ENCODE measurements around the gene PPP1R12B.
"Not testable (repeated sequence)": the region's sequence is repeated elsewhere in the genome, so short reads cannot be mapped to it uniquely, and the experiment has no call there.

The PPP1R12B gene

GRCh38 chr1:202620036-202620435 is 271.5 kb downstream of the PPP1R12B start:
- not testable (repeated sequence) for DNase-seq

- DNase-seq, result no peak
Observed at GRCh38 chr1:202621446-202621845, 272.9 kb downstream of the PPP1R12B start.

GRCh38 chr1:202622388-202622787 is 273.9 kb downstream of the PPP1R12B start:
- no peak for DNase-seq

GRCh38 chr1:202623075-202623474 is 274.6 kb downstream of the PPP1R12B start:
- peak; percentile 16 for DNase-seq

DNA sequence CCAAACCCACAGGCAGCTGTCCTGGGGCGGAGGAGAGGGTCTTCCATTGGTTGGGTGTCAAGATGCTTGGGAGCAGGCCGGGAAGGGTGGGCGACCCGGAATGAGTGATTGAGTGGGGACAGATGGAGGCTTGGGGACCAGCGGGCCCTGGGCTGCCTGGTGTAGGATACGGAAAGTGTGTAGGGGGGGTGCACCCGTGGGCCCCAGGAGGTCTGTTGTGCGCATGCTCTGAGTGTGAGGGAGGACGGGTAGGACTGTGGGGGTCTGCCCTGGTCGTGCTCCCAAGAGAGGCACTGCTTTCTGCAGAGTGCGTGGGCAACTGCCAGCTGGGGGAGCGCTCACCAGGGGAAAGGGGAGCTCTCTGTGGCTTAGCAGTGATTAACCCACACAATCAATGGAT is 275.0 kb downstream of the PPP1R12B start:
- not testable (repeated sequence) for DNase-seq

GRCh38 chr1:202624088-202624780 is 275.7 kb downstream of the PPP1R12B start:
- no peak for DNase-seq

GRCh38 chr1:202624781-202625108 is 276.2 kb downstream of the PPP1R12B start:
- DNase-seq, result no peak

- DNase-seq, result peak; percentile 60
Observed at GRCh38 chr1:202625416-202626360, 277.2 kb downstream of the PPP1R12B start.

GRCh38 chr1:202627036-202627435 is 278.5 kb downstream of the PPP1R12B start:
- not testable (repeated sequence) for DNase-seq

- DNase-seq, result no peak
Observed at GRCh38 chr1:202627841-202628565, 279.5 kb downstream of the PPP1R12B start.

GRCh38 chr1:202628646-202629215 is 280.2 kb downstream of the PPP1R12B start:
- DNase-seq, result no peak

DNA sequence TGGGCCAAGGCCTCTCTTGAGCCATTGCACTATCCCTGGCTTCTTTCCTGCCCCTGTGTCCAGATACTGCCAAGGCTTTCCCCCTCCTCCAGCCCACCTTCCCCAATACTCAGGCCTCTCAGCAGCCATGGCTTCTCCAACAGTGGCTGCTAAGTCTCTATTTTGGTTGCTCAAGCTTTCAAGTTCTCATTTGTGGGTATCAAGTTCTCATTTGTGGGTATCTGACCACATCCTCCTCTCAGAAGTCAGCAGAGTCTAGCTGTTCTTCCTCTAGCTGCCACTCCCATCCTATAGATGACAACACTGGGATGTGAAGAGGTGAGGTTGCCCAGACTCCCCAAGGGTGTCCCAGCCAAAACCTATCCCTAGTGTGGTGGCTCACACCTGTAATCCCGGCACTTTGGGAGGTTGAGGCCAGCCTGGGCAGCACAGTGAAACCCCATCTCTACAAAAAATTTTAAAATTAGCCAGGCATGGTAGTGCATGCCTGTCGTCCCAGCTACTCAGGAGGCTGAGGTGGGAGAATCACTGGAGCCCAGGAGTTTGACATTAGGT is 280.8 kb downstream of the PPP1R12B start:
- peak; percentile 92 for DNase-seq

GRCh38 chr1:202630096-202630495 is 281.6 kb downstream of the PPP1R12B start:
- not testable (repeated sequence) for DNase-seq

- no peak for DNase-seq
Observed at GRCh38 chr1:202630541-202630940, 282.0 kb downstream of the PPP1R12B start.

GRCh38 chr1:202631076-202631923 is 282.8 kb downstream of the PPP1R12B start:
- peak; percentile 20 for DNase-seq

DNA sequence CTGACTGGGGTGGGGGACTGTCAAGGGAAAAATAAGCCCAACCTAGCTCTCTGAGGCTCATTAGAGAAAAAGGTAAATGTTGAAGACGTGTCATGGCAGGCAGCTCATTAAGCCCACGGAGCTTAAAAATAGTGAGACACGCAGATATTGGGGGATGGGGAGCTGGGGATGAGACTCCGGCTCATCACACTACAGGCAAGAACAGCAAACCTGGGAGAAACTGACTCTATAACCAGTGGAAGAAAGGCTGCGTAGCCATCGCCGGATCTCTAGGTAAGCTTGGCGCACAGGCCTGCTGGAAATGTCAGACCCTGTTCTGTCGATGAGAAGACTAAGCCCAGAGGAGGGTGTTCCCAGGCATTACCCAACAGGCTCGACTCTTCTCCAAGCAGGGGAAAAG is 283.7 kb downstream of the PPP1R12B start:
- DNase-seq, result no peak

DNA sequence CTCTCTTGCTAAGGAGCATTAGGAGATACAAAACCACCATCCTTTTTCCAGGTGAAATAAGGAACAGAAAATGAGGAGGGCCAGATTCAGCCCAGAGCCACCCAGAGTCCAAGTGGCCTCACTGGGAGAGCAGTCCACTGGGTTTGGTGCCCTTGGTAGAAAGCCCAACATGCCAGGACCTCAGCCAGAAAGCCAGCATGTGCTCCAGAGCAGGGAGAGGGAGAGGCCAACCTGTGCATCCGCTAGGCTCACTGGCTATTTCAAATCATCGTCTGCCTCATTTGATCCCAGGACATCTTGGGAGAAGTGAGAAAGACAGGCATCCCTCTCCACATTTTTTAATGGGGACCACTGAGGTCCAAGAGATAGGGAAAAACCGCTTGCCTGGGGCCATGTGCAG is 287.7 kb downstream of the PPP1R12B start:
- not testable (repeated sequence) for DNase-seq

- not testable (repeated sequence) for DNase-seq
Observed at GRCh38 chr1:202637321-202638018, 289.0 kb downstream of the PPP1R12B start.

- no peak for DNase-seq
Observed at GRCh38 chr1:202638019-202638700, 289.7 kb downstream of the PPP1R12B start.

GRCh38 chr1:202638701-202639305 is 290.3 kb downstream of the PPP1R12B start:
- DNase-seq, result not testable (repeated sequence)

Data from MV-4-11 (cell line).